ENCODE results near the gene FCER1G.
A peak's percentile ranks its signal among the peaks of the same experiment; 100 is the strongest.

GRCh38 chr1:161215076-161215475 is at the start of gene FCER1G:
- TF ChIP-seq POLR2A (IDR thresholded peaks at IDR 0.05) = peak in 1 of 2 donors; percentile 18
- no peak for TF ChIP-seq CTCF (IDR thresholded peaks at IDR 0.05)
